ENCODE results near the gene SPG21. TPM values are rescaled to one million over a fixed set of nuclear protein-coding genes. Genes with fewer than 3 reads are reported as not detected.

SPG21 gene
- polyA plus RNA-seq, 1 experiment = 101 TPM

GRCh38 chr15:64997745-64998375 is 8.1 kb upstream of the SPG21 start:
- ChIA-PET POLR2A (no interaction called here), CTCF (no interaction called here)
- DNase-seq (ENCODE audit: low read depth, low spot score) = no peak
- TF ChIP-seq CTCF (IDR thresholded peaks at IDR 0.05; ENCODE audit: low read depth, low read length) = no peak
- Histone ChIP-seq H3K4me3 (ENCODE audit: low read depth, low read length) (no peak overlapping the region), H3K27me3 (ENCODE audit: control insufficient read depth, insufficient read depth, low read length) (peaks cover 3% of the 10 kb centered on the region), H3K27ac (ENCODE audit: low read depth, low read length) (no peak overlapping the region), H3K9me3 (ENCODE audit: control insufficient read depth, insufficient read depth, low read length) (no peaks in the 10 kb centered on the region)

- TF ChIP-seq CTCF (IDR thresholded peaks at IDR 0.05; ENCODE audit: low read depth, low read length) = no peak
- POLR2A ChIA-PET = no interaction called here
- Histone ChIP-seq H3K4me3 (ENCODE audit: low read depth, low read length) (no peak overlapping the region), H3K27ac (ENCODE audit: low read depth, low read length) (no peak overlapping the region), H3K27me3 (ENCODE audit: control insufficient read depth, insufficient read depth, low read length) (peaks cover 3% of the 10 kb centered on the region), H3K9me3 (ENCODE audit: control insufficient read depth, insufficient read depth, low read length) (no peaks in the 10 kb centered on the region)
- no peak for DNase-seq (ENCODE audit: low read depth, low spot score)
- CTCF ChIA-PET = interaction anchor here (0.6 kb wide), 1 partner anchor 8 kb away, joined by 3 read pairs; no protein-coding TSS in a partner anchor
Observed at GRCh38 chr15:64997066-64997465, 7.4 kb upstream of the SPG21 start.

GRCh38 chr15:64993290-64993689 is 3.6 kb upstream of the SPG21 start:
- Histone ChIP-seq H3K27ac (ENCODE audit: low read depth, low read length) (no peak overlapping the region), H3K4me3 (ENCODE audit: low read depth, low read length) (no peak overlapping the region), H3K9me3 (ENCODE audit: control insufficient read depth, insufficient read depth, low read length) (no peaks in the 10 kb centered on the region), H3K27me3 (ENCODE audit: control insufficient read depth, insufficient read depth, low read length) (peaks cover 3% of the 10 kb centered on the region)
- no peak for DNase-seq (ENCODE audit: low read depth, low spot score)
- POLR2A ChIA-PET = no interaction called here
- no peak for TF ChIP-seq CTCF (IDR thresholded peaks at IDR 0.05; ENCODE audit: low read depth, low read length)
- CTCF ChIA-PET = interaction anchor here (1.0 kb wide), 1 partner anchor 108 kb away, joined by 3 read pairs; no protein-coding TSS in a partner anchor

- CTCF ChIA-PET = interaction anchor here (0.7 to 1.5 kb wide), 3 partner anchors 17 to 156 kb away, joined by 3 read pairs; no protein-coding TSS in a partner anchor
- H3K27ac ChIP-seq (ENCODE audit: low read depth, low read length) = no peak overlapping the region
- no peaks in the 10 kb centered on the region for H3K9me3 ChIP-seq (ENCODE audit: control insufficient read depth, insufficient read depth, low read length)
- H3K27me3 ChIP-seq (ENCODE audit: control insufficient read depth, insufficient read depth, low read length) = peaks cover 3% of the 10 kb centered on the region
- no peak for TF ChIP-seq CTCF (IDR thresholded peaks at IDR 0.05; ENCODE audit: low read depth, low read length)
- POLR2A ChIA-PET = interaction anchor here (1.4 kb wide), 1 partner anchor 78 kb away, joined by 8 read pairs; no protein-coding TSS in a partner anchor
- H3K4me3 ChIP-seq (ENCODE audit: low read depth, low read length) = no peak overlapping the region
- DNase-seq (ENCODE audit: low read depth, low spot score) = peak; percentile 75
Observed at GRCh38 chr15:64991536-64992135, 1.9 kb upstream of the SPG21 start.

- no peak for DNase-seq (ENCODE audit: low read depth, low spot score)
- Histone ChIP-seq H3K9me3 (ENCODE audit: control insufficient read depth, insufficient read depth, low read length) (no peaks in the 10 kb centered on the region), H3K4me3 (ENCODE audit: low read depth, low read length) (peak overlapping the region; percentile 69), H3K27me3 (ENCODE audit: control insufficient read depth, insufficient read depth, low read length) (no peaks in the 10 kb centered on the region), H3K27ac (ENCODE audit: low read depth, low read length) (peak overlapping the region; percentile 59)
- no peak for TF ChIP-seq CTCF (IDR thresholded peaks at IDR 0.05; ENCODE audit: low read depth, low read length)
- POLR2A ChIA-PET = interaction anchor here (0.6 to 1.0 kb wide), 2 partner anchors 58 to 139 kb away, joined by 3 to 4 read pairs; no protein-coding TSS in a partner anchor
- CTCF ChIA-PET = no interaction called here
Observed at GRCh38 chr15:64990168-64990470, 405 bp upstream of the SPG21 start.

All from AG04450 (cell line).